HCT116 (cell line): ENCODE results near the gene GOLGA3.

Experiments
- CBX3 ChIP-seq: IDR thresholded peaks from 2 replicates; pipeline ENCODE4 v1.6.1; 2012; ENCODE audit warnings: low read depth
- CEBPB ChIP-seq: IDR thresholded peaks from 2 replicates; pipeline ENCODE4 v1.6.1; 2012; ENCODE audit warnings: low read depth
- CTCF ChIP-seq, 3 experiments: fragments of 200-600 bp in 1 of 3; sonication (generic) in 1 of 3; IDR thresholded peaks in 2 of 3; conservative IDR thresholded peaks in 1 of 3; 2 replicates each; pipeline ENCODE4 v1.5.1; 2012 to 2017; ENCODE audit warnings: low read depth in 2 of 3, low read length in 2 of 3, antibody characterized with exemption in 1 of 3, borderline replicate concordance in 1 of 3, control low read depth in 1 of 3, mild to moderate bottlenecking in 1 of 3, mixed read lengths in 1 of 3, mixed run types in 1 of 3, moderate library complexity in 1 of 3; ENCODE audit not compliant: insufficient read depth in 1 of 3
- EZH2 ChIP-seq: fragments of 200-600 bp; sonication (generic); IDR thresholded peaks from 2 replicates; pipeline ENCODE4 v1.6.1; 2017; ENCODE audit warnings: antibody characterized with exemption, mixed run types
- EZH2phosphoT487 ChIP-seq: fragments of 200-600 bp; IDR thresholded peaks from 2 replicates; pipeline ENCODE4 v1.6.1; 2018; ENCODE audit warnings: antibody characterized with exemption, borderline replicate concordance
- JUND ChIP-seq: IDR thresholded peaks from 2 replicates; pipeline ENCODE4 v1.6.1; 2012
- POLR2A ChIP-seq: IDR thresholded peaks from 2 replicates; pipeline ENCODE4 v1.7.0; 2011; ENCODE audit warnings: borderline replicate concordance; ENCODE audit not compliant: insufficient read depth, insufficient read length; ENCODE audit errors: extremely low read depth
- POLR2AphosphoS5 ChIP-seq: IDR thresholded peaks from 2 replicates; pipeline ENCODE4 v1.6.1; 2011; ENCODE audit warnings: mild to moderate bottlenecking, low read depth, low read length, moderate library complexity
- RAD21 ChIP-seq: IDR thresholded peaks from 2 replicates; pipeline ENCODE4 v1.6.1; 2012; ENCODE audit warnings: low read depth, mild to moderate bottlenecking
- REST ChIP-seq: IDR thresholded peaks from 2 replicates; pipeline ENCODE4 v1.6.1; 2012; ENCODE audit warnings: low read depth
- YY1 ChIP-seq: IDR thresholded peaks from 2 replicates; pipeline ENCODE4 v1.6.1; 2011; ENCODE audit warnings: low read length, low read depth, moderate library complexity, mild to moderate bottlenecking; ENCODE audit not compliant: insufficient replicate concordance; ENCODE audit errors: extremely low read depth
- ZNF274 ChIP-seq: fragments of 200-500 bp; sonication (Bioruptor generic); IDR thresholded peaks from 2 replicates; pipeline ENCODE4 v1.6.1; 2014; ENCODE audit warnings: mild to moderate bottlenecking, low read depth, low read length, inconsistent platforms
- TF ChIP-seq, protein P1 (sequence below): IDR thresholded peaks from 2 replicates; pipeline ENCODE4 v1.6.1; 2012
- TF ChIP-seq, protein P2 (sequence below): IDR thresholded peaks from 2 replicates; pipeline ENCODE4 v1.6.1; 2012

GRCh38 chr12:132729541-132730320 is 98.9 kb downstream of the GOLGA3 start:
- TF ChIP-seq RAD21 (no peak), YY1 (no peak), REST (no peak), CTCF (IDR thresholded peaks at IDR 0.05 in 2 of 3, conservative IDR thresholded peaks at IDR 0.05 in 1 of 3; ENCODE audit: borderline replicate concordance in 1 of 3, insufficient read depth in 1 of 3, low read depth in 2 of 3, low read length in 2 of 3) (no peak), POLR2A (no peak), CBX3 (no peak), ZNF274 (no peak), CEBPB (no peak), EZH2 (no peak), JUND (no peak), EZH2phosphoT487 (no peak), POLR2AphosphoS5 (no peak)
- TF ChIP-seq, protein P1, sequence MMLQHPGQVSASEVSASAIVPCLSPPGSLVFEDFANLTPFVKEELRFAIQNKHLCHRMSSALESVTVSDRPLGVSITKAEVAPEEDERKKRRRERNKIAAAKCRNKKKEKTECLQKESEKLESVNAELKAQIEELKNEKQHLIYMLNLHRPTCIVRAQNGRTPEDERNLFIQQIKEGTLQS: no peak
- TF ChIP-seq, protein P2, sequence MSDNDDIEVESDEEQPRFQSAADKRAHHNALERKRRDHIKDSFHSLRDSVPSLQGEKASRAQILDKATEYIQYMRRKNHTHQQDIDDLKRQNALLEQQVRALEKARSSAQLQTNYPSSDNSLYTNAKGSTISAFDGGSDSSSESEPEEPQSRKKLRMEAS: no peak
